DOHH2 (cell line): ENCODE measurements around the gene HINT3.

ENCODE experiments used
- EZH2phosphoT487 ChIP-seq: fragments of 200-600 bp; sonication (generic); IDR thresholded peaks from 2 replicates; pipeline ENCODE4 v1.6.1; 2017; ENCODE audit warnings: borderline replicate concordance, mild to moderate bottlenecking, antibody characterized with exemption, low read length, moderate library complexity, mixed read lengths
- TF ChIP-seq, protein P1 (sequence below): fragments of 200-600 bp; sonication (generic); IDR thresholded peaks from one replicate; pipeline ENCODE4 v1.5.1; 2014; ENCODE audit warnings: antibody characterized with exemption, mild to moderate bottlenecking, low read depth, low read length; ENCODE audit not compliant: poor library complexity, severe bottlenecking

GRCh38 chr6:126027601-126028000 lies 71.0 kb downstream of the HINT3 start:
- TF ChIP-seq, protein P1, sequence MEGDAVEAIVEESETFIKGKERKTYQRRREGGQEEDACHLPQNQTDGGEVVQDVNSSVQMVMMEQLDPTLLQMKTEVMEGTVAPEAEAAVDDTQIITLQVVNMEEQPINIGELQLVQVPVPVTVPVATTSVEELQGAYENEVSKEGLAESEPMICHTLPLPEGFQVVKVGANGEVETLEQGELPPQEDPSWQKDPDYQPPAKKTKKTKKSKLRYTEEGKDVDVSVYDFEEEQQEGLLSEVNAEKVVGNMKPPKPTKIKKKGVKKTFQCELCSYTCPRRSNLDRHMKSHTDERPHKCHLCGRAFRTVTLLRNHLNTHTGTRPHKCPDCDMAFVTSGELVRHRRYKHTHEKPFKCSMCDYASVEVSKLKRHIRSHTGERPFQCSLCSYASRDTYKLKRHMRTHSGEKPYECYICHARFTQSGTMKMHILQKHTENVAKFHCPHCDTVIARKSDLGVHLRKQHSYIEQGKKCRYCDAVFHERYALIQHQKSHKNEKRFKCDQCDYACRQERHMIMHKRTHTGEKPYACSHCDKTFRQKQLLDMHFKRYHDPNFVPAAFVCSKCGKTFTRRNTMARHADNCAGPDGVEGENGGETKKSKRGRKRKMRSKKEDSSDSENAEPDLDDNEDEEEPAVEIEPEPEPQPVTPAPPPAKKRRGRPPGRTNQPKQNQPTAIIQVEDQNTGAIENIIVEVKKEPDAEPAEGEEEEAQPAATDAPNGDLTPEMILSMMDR, result no peak
- no peak for TF ChIP-seq EZH2phosphoT487
